NCI-H774 (cell line): ENCODE results near the gene MEGF9.
A peak's percentile ranks its signal among the peaks of the same experiment; 100 is the strongest.

Experiments
- DNase-seq: peaks from one replicate; lab custom pipeline; 2025; lab: John Stamatoyannopoulos, UW

Gene MEGF9

GRCh38 chr9:120702075-120702474, 12.2 kb downstream of the MEGF9 start:
- no peak for DNase-seq

DNA sequence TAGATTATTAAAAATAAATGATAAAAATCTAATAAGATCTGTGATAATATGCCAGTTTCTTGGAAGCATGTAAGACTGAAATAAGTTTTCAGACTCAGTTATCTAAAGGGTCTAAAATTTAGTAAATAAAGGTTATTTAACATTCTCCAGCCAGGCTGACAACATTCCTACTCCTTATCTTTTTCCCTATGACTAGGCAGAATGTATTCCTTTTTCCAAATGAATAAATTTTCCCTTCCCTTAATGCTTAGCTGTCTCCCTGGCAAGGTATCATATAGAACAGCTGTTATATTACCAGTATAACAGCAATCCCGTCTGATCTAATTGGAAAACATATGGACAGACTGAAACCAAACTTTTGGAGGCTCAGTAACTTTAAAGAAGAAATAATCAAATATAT, 13.0 kb downstream of the MEGF9 start:
- no peak for DNase-seq

- no peak for DNase-seq
Measured at GRCh38 chr9:120698766-120699165, 15.5 kb downstream of the MEGF9 start.

GRCh38 chr9:120697448-120697847, 16.8 kb downstream of the MEGF9 start:
- no peak for DNase-seq

DNA sequence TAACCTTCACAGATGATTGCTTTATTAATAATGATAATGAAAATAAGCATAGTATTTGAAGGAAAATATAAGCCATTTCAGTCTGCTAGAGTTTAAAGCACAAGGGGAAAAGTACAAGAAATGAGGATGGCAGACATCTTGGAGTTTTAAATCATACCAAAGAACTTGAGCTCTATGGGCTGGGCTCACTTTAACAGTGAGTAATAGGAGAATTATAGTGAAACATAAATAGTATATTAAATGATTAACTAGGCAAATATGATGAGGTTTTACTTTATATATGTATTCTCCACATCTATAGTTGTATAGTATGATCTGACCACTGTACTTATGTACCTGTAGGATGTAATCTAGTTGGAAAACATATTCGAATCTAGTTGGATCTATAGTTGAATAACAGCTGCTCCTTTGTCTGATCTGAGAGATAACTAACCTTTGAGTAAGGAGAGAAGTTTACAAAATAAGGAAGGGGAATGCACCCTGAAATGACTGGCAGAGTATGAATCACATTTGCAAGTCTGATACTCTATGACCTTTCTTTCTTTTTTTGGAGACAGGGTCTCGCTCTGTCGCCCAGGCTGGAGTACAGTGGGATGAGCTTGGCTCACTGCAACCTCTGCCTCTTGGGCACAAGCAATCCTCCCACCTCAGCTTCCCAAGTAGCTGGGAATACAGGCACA, 17.6 kb downstream of the MEGF9 start:
- DNase-seq: no peak

- DNase-seq: no peak
Measured at GRCh38 chr9:120694559-120694958, 19.7 kb downstream of the MEGF9 start.

GRCh38 chr9:120693700-120694008, 20.6 kb downstream of the MEGF9 start:
- no peak for DNase-seq

GRCh38 chr9:120692901-120693699, 21.2 kb downstream of the MEGF9 start:
- no peak for DNase-seq

- DNase-seq: no peak
Measured at GRCh38 chr9:120690372-120690771, 23.9 kb downstream of the MEGF9 start.

DNA sequence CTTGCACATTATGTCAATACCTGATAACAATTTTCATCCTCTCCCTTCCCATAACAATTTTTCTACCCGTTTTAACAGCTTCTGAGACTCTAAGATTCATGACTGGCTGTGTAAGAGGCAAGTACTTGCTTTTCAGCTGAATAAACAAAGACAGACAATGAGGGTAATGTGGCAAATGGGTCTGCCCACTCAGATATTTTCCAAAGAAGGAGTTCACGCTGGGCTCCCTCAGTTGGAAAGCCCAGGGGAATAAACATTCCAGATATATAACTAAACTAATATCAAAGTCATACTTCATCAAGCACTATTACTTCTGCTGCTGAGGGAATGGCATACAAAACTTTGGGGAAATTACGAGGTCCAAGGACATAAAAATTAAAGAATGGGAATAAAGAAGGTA, 24.4 kb downstream of the MEGF9 start:
- peak; percentile 50 for DNase-seq

GRCh38 chr9:120688758-120689157, 25.5 kb downstream of the MEGF9 start:
- no peak for DNase-seq

DNA sequence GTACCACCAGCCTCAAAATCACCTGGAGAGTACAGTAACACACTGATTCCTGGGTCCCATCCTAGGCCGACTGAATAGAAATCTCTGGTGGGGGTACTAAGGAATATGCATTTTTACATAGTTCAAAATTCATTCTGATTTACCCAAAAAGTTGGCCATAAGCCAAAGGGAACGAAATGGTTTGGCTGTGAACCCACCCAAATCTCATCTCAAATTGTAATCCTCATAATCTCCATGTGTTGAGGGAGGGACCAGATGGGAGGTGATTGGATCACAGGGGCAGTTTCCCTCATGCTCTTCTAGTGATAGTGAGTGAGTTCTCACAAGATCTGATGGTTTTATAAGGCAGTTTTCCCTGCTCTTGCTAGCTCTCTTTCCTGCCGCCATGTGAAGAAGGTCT, 31.1 kb downstream of the MEGF9 start:
- DNase-seq: no peak

GRCh38 chr9:120681121-120681520, 33.1 kb downstream of the MEGF9 start:
- DNase-seq: no peak

DNA sequence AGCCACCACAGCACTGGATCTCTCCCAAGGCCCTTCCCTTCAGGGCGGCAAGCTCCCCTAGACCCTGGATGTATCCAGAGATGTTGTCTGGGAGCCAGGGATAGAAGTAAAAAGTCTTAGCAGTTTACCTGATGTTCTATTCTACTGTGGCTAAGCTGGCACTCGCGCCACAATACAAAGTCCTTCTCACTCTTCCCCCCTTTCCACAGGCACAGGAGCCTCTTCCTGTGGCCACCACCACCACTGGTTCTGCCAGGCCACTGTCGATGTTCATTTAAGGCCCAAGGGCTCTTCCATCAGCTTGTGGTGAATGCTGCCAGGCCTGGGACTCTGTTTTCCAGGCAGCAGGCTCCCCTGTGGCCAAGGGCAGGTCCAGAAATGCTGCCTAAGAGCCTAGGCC, 33.7 kb downstream of the MEGF9 start:
- DNase-seq: no peak

DNA sequence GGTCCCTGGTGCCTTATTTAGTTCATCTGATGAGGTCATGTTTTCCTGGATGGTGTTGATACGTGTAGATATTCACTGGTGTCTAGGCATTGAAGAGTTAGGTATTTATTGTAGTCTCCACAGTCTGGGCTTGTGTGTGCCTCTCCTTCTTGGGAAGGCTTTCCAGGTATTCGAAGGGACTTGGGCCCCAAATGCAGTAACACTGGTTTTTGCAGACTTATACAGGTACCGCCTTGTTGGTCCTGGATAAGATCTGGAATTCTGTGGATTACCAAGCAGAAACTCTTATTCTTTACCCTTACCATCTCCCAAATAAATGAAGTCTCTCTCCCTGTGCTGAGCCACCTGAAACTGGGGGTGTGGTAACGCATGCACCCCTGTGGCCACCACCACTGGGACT, 34.1 kb downstream of the MEGF9 start:
- DNase-seq: no peak

GRCh38 chr9:120677965-120678364, 36.3 kb downstream of the MEGF9 start:
- DNase-seq: no peak

GRCh38 chr9:120676767-120677402, 37.4 kb downstream of the MEGF9 start:
- DNase-seq: no peak

DNA sequence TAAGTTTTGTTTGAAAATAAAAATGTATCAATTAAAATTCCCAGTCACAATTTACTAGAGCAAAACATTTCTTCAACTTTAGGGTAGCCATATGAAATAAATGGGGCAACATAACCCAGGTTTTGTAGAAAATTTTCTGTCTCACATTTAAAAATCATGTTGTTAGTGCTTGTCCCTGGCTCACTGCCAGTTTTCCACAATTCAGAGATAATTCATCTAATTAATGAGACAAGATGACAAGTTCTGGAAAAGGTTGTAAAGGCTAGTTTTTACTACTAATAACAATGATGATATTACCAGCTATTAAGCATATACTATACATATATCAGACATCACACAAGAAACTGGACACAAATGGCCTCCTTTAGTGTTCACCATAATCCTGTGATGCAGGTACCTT, 45.9 kb downstream of the MEGF9 start:
- no peak for DNase-seq

GRCh38 chr9:120663950-120664349, 50.3 kb downstream of the MEGF9 start:
- DNase-seq: no peak

- no peak for DNase-seq
Measured at GRCh38 chr9:120663380-120663779, 50.9 kb downstream of the MEGF9 start.

DNA sequence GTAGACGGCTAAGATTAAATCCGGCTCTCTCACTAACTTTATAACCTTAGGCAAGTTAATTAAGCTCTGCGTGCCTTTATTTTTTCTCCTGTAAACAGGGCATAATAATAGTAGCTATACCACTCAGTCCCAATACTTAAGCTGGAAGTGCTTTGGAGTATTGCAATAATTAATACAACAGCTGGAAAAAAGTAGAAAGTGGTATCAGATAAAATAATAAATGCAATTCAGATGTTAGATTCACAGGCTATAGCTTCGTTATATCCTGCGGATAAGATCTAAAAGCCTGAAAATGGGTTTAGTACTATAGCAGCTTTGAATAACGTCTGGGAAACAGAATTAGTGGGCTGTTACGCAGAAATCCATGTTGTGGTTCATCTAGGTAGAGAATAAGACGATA, 51.8 kb downstream of the MEGF9 start:
- no peak for DNase-seq

DNA sequence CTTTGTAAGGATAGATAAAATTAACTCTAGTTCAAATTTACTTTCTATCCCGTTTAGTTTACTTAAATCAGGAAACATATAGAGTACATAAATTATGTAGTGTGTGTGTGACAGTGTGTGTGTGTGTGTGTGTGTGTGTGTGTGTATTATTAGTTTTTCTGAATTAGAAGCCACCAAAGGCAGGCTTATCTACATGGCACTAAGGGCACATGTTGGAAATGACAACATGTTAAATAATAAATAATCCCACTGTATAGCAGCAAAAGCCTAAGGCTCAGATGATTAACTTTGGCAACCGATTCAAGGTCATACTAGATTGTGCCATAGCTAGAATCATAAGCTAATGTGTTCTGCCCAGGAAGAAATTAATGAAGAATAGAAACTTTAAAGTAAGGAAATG, 54.6 kb downstream of the MEGF9 start:
- no peak for DNase-seq

DNA sequence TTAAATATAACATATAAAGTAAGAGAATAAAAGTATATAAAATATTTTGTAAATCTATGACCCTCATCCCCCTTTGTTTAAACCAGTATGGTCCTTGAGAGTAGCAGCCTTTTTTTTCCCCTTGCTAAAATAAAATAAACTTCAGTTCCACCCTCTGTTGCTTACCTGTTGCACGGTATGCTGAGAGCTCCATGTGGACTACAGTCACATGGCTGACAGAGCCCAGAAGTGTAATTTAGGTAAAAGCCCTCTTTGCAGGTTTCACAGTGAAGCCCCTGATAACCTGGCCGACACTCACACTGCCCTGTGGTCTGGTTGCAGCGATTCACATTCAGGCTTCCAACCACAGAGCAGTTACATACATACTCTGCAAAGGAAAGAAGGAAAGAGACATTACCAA, 55.1 kb downstream of the MEGF9 start:
- no peak for DNase-seq
